Inflammatory macrophage treated with lipopolysaccharide for 4 hours (primary cell): Measurements from ENCODE around the gene SHISA5.
A peak's percentile ranks its signal among the peaks of the same experiment; 100 is the strongest.
"Not testable (repeated sequence)": the region's sequence is repeated elsewhere in the genome, so short reads cannot be mapped to it uniquely, and the experiment has no call there.

Experiments used
- DNase-seq: peaks from one replicate; pipeline ENCODE4 v3.0.0-alpha.2; 2020

Gene SHISA5

GRCh38 chr3:48476426-48477053 is 27.4 kb downstream of the SHISA5 start:
- DNase-seq: no peak

- DNase-seq: no peak
Observed at GRCh38 chr3:48475188-48475587, 28.8 kb downstream of the SHISA5 start.

- no peak for DNase-seq
Observed at GRCh38 chr3:48474619-48475018, 29.4 kb downstream of the SHISA5 start.

GRCh38 chr3:48474031-48474430 is 29.9 kb downstream of the SHISA5 start:
- DNase-seq: not testable (repeated sequence)

- no peak for DNase-seq
Observed at GRCh38 chr3:48473617-48473952, 30.4 kb downstream of the SHISA5 start.

- peak; percentile 100 for DNase-seq
Observed at GRCh38 chr3:48472923-48473616, 30.9 kb downstream of the SHISA5 start.

- peak; percentile 28 for DNase-seq
Observed at GRCh38 chr3:48472673-48472922, 31.4 kb downstream of the SHISA5 start.

GRCh38 chr3:48470286-48470685 is 33.7 kb downstream of the SHISA5 start:
- DNase-seq: no peak

GRCh38 chr3:48469046-48469915 is 34.7 kb downstream of the SHISA5 start:
- DNase-seq: no peak

GRCh38 chr3:48468329-48468731 is 35.6 kb downstream of the SHISA5 start:
- DNase-seq: no peak

- DNase-seq: no peak
Observed at GRCh38 chr3:48467473-48468267, 36.3 kb downstream of the SHISA5 start.

GRCh38 chr3:48467110-48467454 is 36.9 kb downstream of the SHISA5 start:
- DNase-seq: no peak

- DNase-seq: no peak
Observed at GRCh38 chr3:48466386-48467109, 37.4 kb downstream of the SHISA5 start.

- DNase-seq: peak; percentile 100
Observed at GRCh38 chr3:48465531-48466378, 38.2 kb downstream of the SHISA5 start.

- no peak for DNase-seq
Observed at GRCh38 chr3:48465237-48465530, 38.8 kb downstream of the SHISA5 start.

- DNase-seq: no peak
Observed at GRCh38 chr3:48464713-48465221, 39.2 kb downstream of the SHISA5 start.

- DNase-seq: no peak
Observed at GRCh38 chr3:48463703-48464102, 40.3 kb downstream of the SHISA5 start.

- not testable (repeated sequence) for DNase-seq
Observed at GRCh38 chr3:48461767-48462166, 42.2 kb downstream of the SHISA5 start.

GRCh38 chr3:48460517-48460902 is 43.5 kb downstream of the SHISA5 start:
- DNase-seq: no peak

GRCh38 chr3:48459773-48460516 is 44.0 kb downstream of the SHISA5 start:
- no peak for DNase-seq

GRCh38 chr3:48459331-48459730 is 44.6 kb downstream of the SHISA5 start:
- DNase-seq: no peak
